ENCODE results near the gene AFAP1. TPM values are rescaled to one million over a fixed set of nuclear protein-coding genes. Genes with fewer than 3 reads are reported as not detected.

The AFAP1 gene
- total and polyA plus RNA-seq, 2 of the 4 experiments (the other 2 are of a cell fraction), result 48.2 to 80.9 TPM

GRCh38 chr4:7788193-7788592, 151.5 kb downstream of the AFAP1 start:
- H3K9me1 ChIP-seq (ENCODE audit: insufficient read depth, low read length), result peaks cover 8% of the 10 kb centered on the region
- H2AFZ ChIP-seq (replicated peaks; ENCODE audit: low read length, poor library complexity), result no peak overlapping the region
- no peak overlapping the region for H3K23ac ChIP-seq (ENCODE audit: low read depth, low read length)
- H3K27ac ChIP-seq (ENCODE audit: insufficient read depth, low read length), result no peak overlapping the region
- no peak overlapping the region for H2AK5ac ChIP-seq (ENCODE audit: low read depth, low read length)
- H3K4ac ChIP-seq (ENCODE audit: low read depth, low read length), result no peak overlapping the region
- peaks cover 2% of the 10 kb centered on the region; the same call in 1 of the 2 replicates for H3K4me1 ChIP-seq (ENCODE audit: control insufficient read depth, insufficient read depth, low read length)
- H3K36me3 ChIP-seq (ENCODE audit: control insufficient read depth, insufficient read depth, low read length), result peaks cover 71% of the 10 kb centered on the region
- H2AK9ac ChIP-seq (replicated peaks; ENCODE audit: low read depth, low read length, poor library complexity), result no peak overlapping the region
- H3K9me3 ChIP-seq (ENCODE audit: control insufficient read depth, insufficient read depth, low read length), result no peaks in the 10 kb centered on the region
- no peak for ATAC-seq (ENCODE audit: low read depth)
- H3K56ac ChIP-seq (ENCODE audit: extremely low read depth, insufficient read depth, low read length), result no peak overlapping the region
- H4K8ac ChIP-seq (ENCODE audit: low read depth in 2 of 2, low read length in 2 of 2), result no peak overlapping the region
- ChIA-PET POLR2A (ENCODE audit: unreplicated experiment) (no interaction called here), CTCF (no interaction called here)
- H3K14ac ChIP-seq (replicated peaks; ENCODE audit: low read depth, low read length), result no peak overlapping the region
- no peak overlapping the region for H2BK15ac ChIP-seq (ENCODE audit: low read depth, low read length)
- no peak overlapping the region for H4K5ac ChIP-seq (ENCODE audit: low read depth, low read length)
- H3K9ac ChIP-seq (ENCODE audit: low read depth, low read length), result no peak overlapping the region
- TF ChIP-seq CTCF (conservative IDR thresholded peaks at IDR 0.05; ENCODE audit: low read depth, low read length) (no peak), RAD21 (IDR thresholded peaks at IDR 0.05; ENCODE audit: low read length) (no peak), USF2 (IDR thresholded peaks at IDR 0.05; ENCODE audit: low read depth, low read length) (no peak), CHD1 (IDR thresholded peaks at IDR 0.05; ENCODE audit: low read depth, low read length) (no peak), BHLHE40 (IDR thresholded peaks at IDR 0.05; ENCODE audit: low read depth, low read length) (no peak), CEBPB (IDR thresholded peaks at IDR 0.05; ENCODE audit: low read depth, low read length) (no peak), POLR2A (IDR thresholded peaks at IDR 0.05; ENCODE audit: low read depth, low read length) (no peak), FOS (IDR thresholded peaks at IDR 0.05; ENCODE audit: low read depth, low read length) (no peak), NFE2L2 (IDR thresholded peaks at IDR 0.05; ENCODE audit: low read depth, low read length) (no peak), ELK1 (IDR thresholded peaks at IDR 0.05; ENCODE audit: borderline replicate concordance, low read depth, low read length) (no peak), MAFK (IDR thresholded peaks at IDR 0.05; ENCODE audit: low read depth, low read length) (no peak), MAZ (IDR thresholded peaks at IDR 0.05; ENCODE audit: borderline replicate concordance, low read depth, low read length) (no peak), MXI1 (IDR thresholded peaks at IDR 0.05; ENCODE audit: borderline replicate concordance, low read depth, low read length) (no peak), RCOR1 (IDR thresholded peaks at IDR 0.05; ENCODE audit: insufficient replicate concordance, low read length) (no peak), SMC3 (IDR thresholded peaks at IDR 0.05; ENCODE audit: low read depth, low read length) (no peak), RFX5 (IDR thresholded peaks at IDR 0.05; ENCODE audit: low read depth, low read length) (no peak)
- no peak overlapping the region for H2BK20ac ChIP-seq (ENCODE audit: low read depth, low read length)
- in situ Hi-C loops (cut with MboI; ENCODE audit: low sequenced_read_pairs) (no loop called here), intact Hi-C loops (cut with micrococcal nuclease) (no loop called here), dilution Hi-C loops (cut with HindIII; ENCODE audit: low sequenced_read_pairs, unreplicated experiment) (no loop called here)
- peaks cover 33% of the 10 kb centered on the region for H4K20me1 ChIP-seq (ENCODE audit: insufficient read depth, low read length)
- no peak overlapping the region for H4K91ac ChIP-seq (ENCODE audit: insufficient read depth, low read depth, low read length)
- 92% methylated on average over 6 of the region's 17 CpGs; no CpG with 5 or more reads in 1 of the 2 experiments for WGBS, 2 experiments (ENCODE audit: extremely low coverage in 2 of 2, insufficient read length in 1 of 2)
- H3K79me1 ChIP-seq (ENCODE audit: low read depth in 1 of 2, low read length in 2 of 2), result peaks cover 44 to 77% of the 10 kb centered on the region in 2 experiments
- no peak overlapping the region for H3K4me3 ChIP-seq (ENCODE audit: insufficient read depth, low read depth, low read length)
- no peak overlapping the region for H2BK5ac ChIP-seq (ENCODE audit: low read depth, low read length, poor library complexity, severe bottlenecking)
- no peak for DNase-seq
- no peak overlapping the region for H2BK120ac ChIP-seq (ENCODE audit: low read depth, low read length)
- no peak overlapping the region for H3K18ac ChIP-seq (ENCODE audit: low read depth, low read length)
- no peaks in the 10 kb centered on the region for H3K27me3 ChIP-seq (ENCODE audit: control insufficient read depth, insufficient read depth, low read length)
- no peak overlapping the region for H3K4me2 ChIP-seq (ENCODE audit: low read depth, low read length)
- BruUV-seq (replicated peaks), result no TSS peak

Measured in IMR-90 (cell line).